ENCODE data around the gene ADGRG4. TPM values are rescaled to one million over a fixed set of nuclear protein-coding genes. Genes with fewer than 3 reads are reported as not detected.

ADGRG4 gene
- total RNA-seq, 1 experiment from 2014 or later: not detected

DNA sequence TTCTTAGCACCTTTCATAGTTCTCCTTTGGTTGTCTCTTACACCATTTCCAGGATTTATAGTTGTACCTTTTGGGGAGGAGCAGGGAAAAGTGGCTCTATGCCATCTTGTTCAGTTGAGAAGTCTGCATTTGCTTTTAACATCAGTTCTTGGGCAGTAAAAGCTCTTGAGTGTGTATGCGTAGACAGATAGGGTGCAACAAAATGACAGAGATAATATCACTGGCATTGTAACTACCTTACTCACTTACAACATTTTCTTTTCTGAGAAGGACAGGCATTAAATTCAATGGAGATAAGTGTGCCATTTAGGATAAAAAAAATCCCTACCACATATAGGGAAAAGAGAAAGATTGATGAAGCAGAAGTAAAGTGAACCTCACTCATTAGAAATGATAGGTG lies 38.9 kb downstream of the ADGRG4 start:
- Histone ChIP-seq H3K27me3 (ENCODE audit: low read length) (no peaks in the 10 kb centered on the region), H3K9me3 (ENCODE audit: low read length) (no peaks in the 10 kb centered on the region), H2AFZ (ENCODE audit: low read length) (no peak overlapping the region), H3K4me1 (ENCODE audit: insufficient read depth, low read length) (no peaks in the 10 kb centered on the region), H3K79me2 (ENCODE audit: low read length) (no peaks in the 10 kb centered on the region), H3K9me2 (replicated peaks; ENCODE audit: low read length) (no peaks in the 10 kb centered on the region), H3K9ac (ENCODE audit: low read length) (no peak overlapping the region), H3K4me2 (ENCODE audit: low read length) (no peak overlapping the region), H3K27ac (ENCODE audit: low read length) (no peak overlapping the region), H3K4me3 (ENCODE audit: low read length) (no peak overlapping the region), H3K36me3 (ENCODE audit: low read depth, low read length) (no peaks in the 10 kb centered on the region), H4K20me1 (ENCODE audit: low read length) (no peaks in the 10 kb centered on the region), H3F3A (ENCODE audit: low read length, unreplicated experiment) (no peaks in the 10 kb centered on the region)
- ChIA-PET CTCF (no interaction called here), POLR2A (ENCODE audit: unreplicated experiment) (no interaction called here)
- TF ChIP-seq EZH2phosphoT487 (IDR thresholded peaks at IDR 0.05; ENCODE audit: borderline replicate concordance, low read length): no peak
- TF ChIP-seq CTCF (conservative IDR thresholded peaks at IDR 0.05; ENCODE audit: low read depth, low read length): no peak
- TF ChIP-seq EZH2 (IDR thresholded peaks at IDR 0.05; ENCODE audit: low read length, unreplicated experiment): no peak
- no TSS peak for BruUV-seq (replicated peaks)
- DNase-seq (no peak), ATAC-seq (no peak)
- intact Hi-C loops (cut with micrococcal nuclease): no loop called here

DNA sequence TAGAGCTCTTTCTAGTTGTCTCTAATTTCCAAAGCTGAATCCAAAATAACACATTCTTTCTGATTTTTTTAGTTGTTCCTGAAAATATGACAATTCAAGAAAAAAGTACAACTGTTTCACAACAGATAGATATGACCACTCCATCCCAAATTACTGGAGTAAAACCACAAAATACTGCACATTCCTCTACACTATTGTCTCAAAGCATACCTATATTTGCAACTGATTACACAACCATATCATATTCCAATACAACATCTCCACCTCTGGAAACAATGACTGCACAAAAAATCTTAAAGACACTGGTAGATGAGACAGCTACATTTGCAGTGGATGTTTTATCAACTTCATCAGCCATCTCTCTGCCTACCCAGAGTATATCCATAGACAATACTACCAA lies 43.6 kb downstream of the ADGRG4 start:
- BruUV-seq (replicated peaks): no TSS peak
- DNase-seq: peak; percentile 27
- Histone ChIP-seq H3K9me3 (ENCODE audit: low read length) (no peaks in the 10 kb centered on the region), H3K4me1 (ENCODE audit: insufficient read depth, low read length) (peaks cover 14% of the 10 kb centered on the region; the same call in 1 of the 2 replicates), H3F3A (ENCODE audit: low read length, unreplicated experiment) (no peaks in the 10 kb centered on the region), H3K36me3 (ENCODE audit: low read depth, low read length) (no peaks in the 10 kb centered on the region), H3K4me2 (ENCODE audit: low read length) (no peak overlapping the region), H3K9me2 (replicated peaks; ENCODE audit: low read length) (no peaks in the 10 kb centered on the region), H3K9ac (ENCODE audit: low read length) (no peak overlapping the region), H2AFZ (ENCODE audit: low read length) (no peak overlapping the region), H4K20me1 (ENCODE audit: low read length) (no peaks in the 10 kb centered on the region), H3K27ac (ENCODE audit: low read length) (no peak overlapping the region), H3K4me3 (ENCODE audit: low read length) (no peak overlapping the region), H3K79me2 (ENCODE audit: low read length) (no peaks in the 10 kb centered on the region), H3K27me3 (ENCODE audit: low read length) (no peaks in the 10 kb centered on the region)
- TF ChIP-seq CTCF (conservative IDR thresholded peaks at IDR 0.05; ENCODE audit: low read depth, low read length): no peak
- TF ChIP-seq EZH2 (IDR thresholded peaks at IDR 0.05; ENCODE audit: low read length, unreplicated experiment): no peak
- TF ChIP-seq EZH2phosphoT487 (IDR thresholded peaks at IDR 0.05; ENCODE audit: borderline replicate concordance, low read length): no peak
- no peak for ATAC-seq
- intact Hi-C loops (cut with micrococcal nuclease): no loop called here
- POLR2A ChIA-PET (ENCODE audit: unreplicated experiment): no interaction called here
- CTCF ChIA-PET: no interaction called here

- H3K4me1 ChIP-seq (ENCODE audit: insufficient read depth, low read length): peaks cover 14% of the 10 kb centered on the region; the same call in 1 of the 2 replicates
- H3K27ac ChIP-seq (ENCODE audit: low read length): no peak overlapping the region
- BruUV-seq (replicated peaks): no TSS peak
- DNase-seq (no peak), ATAC-seq (no peak)
- TF ChIP-seq EZH2 (IDR thresholded peaks at IDR 0.05; ENCODE audit: low read length, unreplicated experiment) (no peak), EZH2phosphoT487 (IDR thresholded peaks at IDR 0.05; ENCODE audit: borderline replicate concordance, low read length) (no peak), CTCF (conservative IDR thresholded peaks at IDR 0.05; ENCODE audit: low read depth, low read length) (no peak)
- H3K36me3 ChIP-seq (ENCODE audit: low read depth, low read length): no peaks in the 10 kb centered on the region
- H3K9ac ChIP-seq (ENCODE audit: low read length): no peak overlapping the region
- no peaks in the 10 kb centered on the region for H4K20me1 ChIP-seq (ENCODE audit: low read length)
- H2AFZ ChIP-seq (ENCODE audit: low read length): no peak overlapping the region
- CTCF ChIA-PET: no interaction called here
- H3K9me2 ChIP-seq (replicated peaks; ENCODE audit: low read length): no peaks in the 10 kb centered on the region
- H3K27me3 ChIP-seq (ENCODE audit: low read length): no peaks in the 10 kb centered on the region
- no peak overlapping the region for H3K4me3 ChIP-seq (ENCODE audit: low read length)
- intact Hi-C loops (cut with micrococcal nuclease): no loop called here
- H3K79me2 ChIP-seq (ENCODE audit: low read length): no peaks in the 10 kb centered on the region
- H3K9me3 ChIP-seq (ENCODE audit: low read length): no peaks in the 10 kb centered on the region
- H3F3A ChIP-seq (ENCODE audit: low read length, unreplicated experiment): no peaks in the 10 kb centered on the region
- POLR2A ChIA-PET (ENCODE audit: unreplicated experiment): no interaction called here
- no peak overlapping the region for H3K4me2 ChIP-seq (ENCODE audit: low read length)
Measured at GRCh38 chrX:136346506-136346905, 45.7 kb downstream of the ADGRG4 start.

All from PC-3 (cell line).